HCT116 (cell line): ENCODE results near the gene FAM193B. TPM values are rescaled to one million over a fixed set of nuclear protein-coding genes. Genes with fewer than 3 reads are reported as not detected.

Experiments
- ATAC-seq: fragments of 200-7000 bp; cut with Tn5 transposase; 2 replicates; pipeline ENCODE4 v1.9.1; 2020; ENCODE audit warnings: mild to moderate bottlenecking, moderate library complexity
- BruUV-seq: library from RNA; stranded (reverse); fragments of 400-500 nt; replicated peaks from 2 replicates; lab custom pipeline; 2021; lab: Mats Ljungman, UMichigan
- CTCF ChIA-PET: fragments of 300-600 bp; sonication (Branson Sonifier 250); formaldehyde crosslinking; loops from one replicate; lab custom pipeline; 2021; ENCODE audit warnings: antibody characterized with exemption; lab: Charles Lee
- POLR2A ChIA-PET: fragments of 300-600, 350-600 bp; sonication (Branson Sonifier 250); formaldehyde crosslinking; loops from one replicate; lab custom pipeline; 2021; ENCODE audit warnings: antibody characterized with exemption; lab: Charles Lee
- RAD21 ChIA-PET, 2 experiments: fragments of 300-600 bp; sonication (Branson Sonifier 250); formaldehyde crosslinking; loops; one replicate each; lab custom pipeline; 2023; ENCODE audit warnings: low total read pairs in 2 of 2; ENCODE audit not compliant: uncharacterized antibody in 2 of 2, unreplicated experiment in 2 of 2, low non-redundant PET in 1 of 2; lab: Charles Lee
- DNase-seq: peaks from one replicate; pipeline ENCODE4 v3.0.0-alpha.2; 2010; ENCODE audit warnings: low read depth, low spot score
- H2AFZ ChIP-seq: fragments of 200-600 bp; shearing (Covaris generic), sonication (generic); 2 replicates; pipeline ENCODE4 v1.6.1; 2017; ENCODE audit warnings: low read depth, mixed run types, mixed read lengths, antibody characterized with exemption, low read length; ENCODE audit not compliant: poor library complexity, severe bottlenecking
- H3K27ac ChIP-seq: 2 replicates; pipeline ENCODE4 v1.5.1; 2012; ENCODE audit warnings: low read depth, low read length
- H3K27me3 ChIP-seq: fragments of 200-600 bp; sonication (generic); 2 replicates; pipeline ENCODE4 v1.6.1; 2016; ENCODE audit warnings: mixed run types, low read length, mixed read lengths; ENCODE audit not compliant: insufficient read depth
- H3K36me3 ChIP-seq, 2 experiments: fragments of 200-500 bp in 1 of 2; fragments of 200-600 bp in 1 of 2; sonication (Bioruptor generic) in 1 of 2; sonication (generic) in 1 of 2; 2 replicates each; pipeline versions ENCODE4 v1.5.1 to v1.6.1; 2014 to 2016; ENCODE audit warnings: low read length in 2 of 2, inconsistent platforms in 1 of 2, mixed read lengths in 1 of 2, mixed run types in 1 of 2; ENCODE audit not compliant: insufficient read depth in 2 of 2, control insufficient read depth in 1 of 2
- H3K4me1 ChIP-seq, 2 experiments: fragments of 200-600 bp in 1 of 2; sonication (generic) in 1 of 2; 2 replicates each; pipeline versions ENCODE4 v1.5.1 to v1.6.1; 2012 to 2017; ENCODE audit warnings: low read length in 2 of 2, inconsistent platforms in 1 of 2, mild to moderate bottlenecking in 1 of 2, mixed read lengths in 1 of 2, mixed run types in 1 of 2, moderate library complexity in 1 of 2; ENCODE audit not compliant: insufficient read depth in 2 of 2, control insufficient read depth in 1 of 2
- H3K4me2 ChIP-seq: fragments of 200-600 bp; sonication (generic); 2 replicates; pipeline ENCODE4 v1.6.1; 2017; ENCODE audit warnings: mixed run types, low read length, mixed read lengths
- H3K4me3 ChIP-seq, 2 experiments: fragments of 200-600 bp in 1 of 2; sonication (generic) in 1 of 2; replicated peaks in 1 of 2; 2 replicates each; pipeline ENCODE4 v1.5.1; 2011 to 2016; ENCODE audit warnings: low read length in 2 of 2, control low read depth in 1 of 2, low read depth in 1 of 2, mild to moderate bottlenecking in 1 of 2, mixed read lengths in 1 of 2, mixed run types in 1 of 2
- H3K79me2 ChIP-seq: fragments of 200-600 bp; sonication (generic); 2 replicates; pipeline ENCODE4 v1.6.1; 2017; ENCODE audit warnings: mild to moderate bottlenecking, mixed run types, low read length, moderate library complexity, mixed read lengths; ENCODE audit not compliant: insufficient read depth
- H3K9ac ChIP-seq: fragments of 200-600 bp; sonication (generic); 2 replicates; pipeline ENCODE4 v1.6.1; 2016; ENCODE audit warnings: low read length, mixed read lengths
- H3K9me2 ChIP-seq: fragments of 200-600 bp; sonication (generic), shearing (Covaris generic); 2 replicates; pipeline ENCODE4 v1.6.1; 2017; ENCODE audit warnings: mixed run types, mild to moderate bottlenecking, moderate library complexity; ENCODE audit not compliant: insufficient read depth
- H3K9me3 ChIP-seq, 2 experiments: fragments of 200-500 bp in 1 of 2; fragments of 200-600 bp in 1 of 2; sonication (Bioruptor generic) in 1 of 2; sonication (generic) in 1 of 2; 2 replicates each; pipeline ENCODE4 v1.6.1; 2014 to 2017; ENCODE audit warnings: low read length in 2 of 2, mixed read lengths in 2 of 2, inconsistent platforms in 1 of 2, low read depth in 1 of 2, mild to moderate bottlenecking in 1 of 2, mixed run types in 1 of 2, moderate library complexity in 1 of 2; ENCODE audit not compliant: control insufficient read depth in 1 of 2, insufficient read depth in 1 of 2
- H4K20me1 ChIP-seq: fragments of 200-600 bp; sonication (generic), shearing (Covaris generic); 2 replicates; pipeline ENCODE4 v1.6.1; 2017; ENCODE audit warnings: mixed run types, mild to moderate bottlenecking, moderate library complexity; ENCODE audit not compliant: insufficient read depth
- CEBPB ChIP-seq: IDR thresholded peaks from 2 replicates; pipeline ENCODE4 v1.6.1; 2012; ENCODE audit warnings: low read depth
- CTCF ChIP-seq, 3 experiments: fragments of 200-600 bp in 1 of 3; sonication (generic) in 1 of 3; IDR thresholded peaks in 2 of 3; conservative IDR thresholded peaks in 1 of 3; 2 replicates each; pipeline ENCODE4 v1.5.1; 2012 to 2017; ENCODE audit warnings: low read depth in 2 of 3, low read length in 2 of 3, antibody characterized with exemption in 1 of 3, borderline replicate concordance in 1 of 3, control low read depth in 1 of 3, mild to moderate bottlenecking in 1 of 3, mixed read lengths in 1 of 3, mixed run types in 1 of 3, moderate library complexity in 1 of 3; ENCODE audit not compliant: insufficient read depth in 1 of 3
- EZH2phosphoT487 ChIP-seq: fragments of 200-600 bp; IDR thresholded peaks from 2 replicates; pipeline ENCODE4 v1.6.1; 2018; ENCODE audit warnings: antibody characterized with exemption, borderline replicate concordance
- JUND ChIP-seq: IDR thresholded peaks from 2 replicates; pipeline ENCODE4 v1.6.1; 2012
- MAX ChIP-seq: IDR thresholded peaks from 2 replicates; pipeline ENCODE4 v1.6.1; 2012
- POLR2A ChIP-seq: IDR thresholded peaks from 2 replicates; pipeline ENCODE4 v1.7.0; 2011; ENCODE audit warnings: borderline replicate concordance; ENCODE audit not compliant: insufficient read depth, insufficient read length; ENCODE audit errors: extremely low read depth
- RAD21 ChIP-seq: IDR thresholded peaks from 2 replicates; pipeline ENCODE4 v1.6.1; 2012; ENCODE audit warnings: low read depth, mild to moderate bottlenecking
- SRF ChIP-seq: IDR thresholded peaks from 2 replicates; pipeline ENCODE4 v1.6.1; 2012; ENCODE audit warnings: low read depth
- TCF7L2 ChIP-seq: IDR thresholded peaks from 2 replicates; pipeline ENCODE4 v1.7.0; 2011; ENCODE audit warnings: borderline replicate concordance, inconsistent platforms; ENCODE audit not compliant: insufficient read depth, insufficient read length; ENCODE audit errors: extremely low read depth
- YY1 ChIP-seq: IDR thresholded peaks from 2 replicates; pipeline ENCODE4 v1.6.1; 2011; ENCODE audit warnings: low read length, low read depth, moderate library complexity, mild to moderate bottlenecking; ENCODE audit not compliant: insufficient replicate concordance; ENCODE audit errors: extremely low read depth
- ZBTB33 ChIP-seq: IDR thresholded peaks from 2 replicates; pipeline ENCODE4 v1.6.1; 2011; ENCODE audit warnings: mild to moderate bottlenecking, low read length, moderate library complexity; ENCODE audit not compliant: insufficient replicate concordance; ENCODE audit errors: extremely low read depth
- ZFX ChIP-seq: fragments of 450-650 bp; IDR thresholded peaks from 2 replicates; pipeline ENCODE4 v1.6.1; 2017
- intact Hi-C: fragments of 100-400 bp; cut with micrococcal nuclease; formaldehyde crosslinking; loops from 2 replicates; pipeline ENCODE4 v1.10.0; 2022
- total RNA-seq: library from RNA; stranded (reverse); gene quantifications from one replicate; pipeline ENCODE4 v1.2.1, GENCODE V29; 2021; ENCODE audit not compliant: unreplicated experiment

Gene FAM193B
- total RNA-seq, 1 experiment from 2014 or later = 54.0 TPM

GRCh38 chr5:177550122-177550521, 4.2 kb downstream of the FAM193B start:
- peaks cover 67% of the 10 kb centered on the region for H3K79me2 ChIP-seq
- H4K20me1 ChIP-seq = no peaks in the 10 kb centered on the region
- peaks cover 11 to 21% of the 10 kb centered on the region in 2 experiments; a peak in 3 of 4 replicates for H3K4me1 ChIP-seq
- no peaks in the 10 kb centered on the region for H3K9me3 ChIP-seq
- no peak for ATAC-seq
- no peak for DNase-seq
- POLR2A ChIA-PET = no interaction called here
- H3K27me3 ChIP-seq = no peaks in the 10 kb centered on the region
- H3K9me2 ChIP-seq = no peaks in the 10 kb centered on the region
- intact Hi-C loops = no loop called here
- no peak overlapping the region for H3K9ac ChIP-seq
- no peak overlapping the region for H3K4me3 ChIP-seq
- H3K27ac ChIP-seq = no peak overlapping the region
- RAD21 ChIA-PET = no interaction called here
- no peak overlapping the region for H2AFZ ChIP-seq
- H3K4me2 ChIP-seq = no peak overlapping the region
- TF ChIP-seq EZH2phosphoT487 (no peak), RAD21 (no peak), MAX (no peak), JUND (no peak)
- H3K36me3 ChIP-seq = peaks cover 0 to 4% of the 10 kb centered on the region in 2 experiments; a peak in 1 of 4 replicates
- no TSS peak for BruUV-seq
- CTCF ChIA-PET = no interaction called here

GRCh38 chr5:177548495-177548894, 5.9 kb downstream of the FAM193B start:
- H3K4me3 ChIP-seq = no peak overlapping the region
- ChIA-PET POLR2A (no interaction called here), RAD21 (no interaction called here), CTCF (no interaction called here)
- H3K36me3 ChIP-seq = peaks cover 0 to 4% of the 10 kb centered on the region in 2 experiments; a peak in 1 of 4 replicates
- no peak overlapping the region for H2AFZ ChIP-seq
- intact Hi-C loops = no loop called here
- no peaks in the 10 kb centered on the region for H3K9me2 ChIP-seq
- H3K79me2 ChIP-seq = peaks cover 74% of the 10 kb centered on the region
- H3K4me2 ChIP-seq = no peak overlapping the region
- DNase-seq (no peak), ATAC-seq (no peak)
- H4K20me1 ChIP-seq = no peaks in the 10 kb centered on the region
- no peak overlapping the region for H3K9ac ChIP-seq
- H3K27me3 ChIP-seq = no peaks in the 10 kb centered on the region
- BruUV-seq = no TSS peak
- no peak overlapping the region for H3K27ac ChIP-seq
- H3K4me1 ChIP-seq = peaks cover 6 to 15% of the 10 kb centered on the region in 2 experiments; a peak in 3 of 4 replicates
- H3K9me3 ChIP-seq = no peaks in the 10 kb centered on the region
- TF ChIP-seq YY1 = no peak
- TF ChIP-seq SRF = no peak
- no peak for TF ChIP-seq POLR2A
- TF ChIP-seq CEBPB = no peak
- no peak for TF ChIP-seq TCF7L2
- no peak for TF ChIP-seq ZBTB33
- TF ChIP-seq RAD21 = no peak
- TF ChIP-seq JUND = no peak
- TF ChIP-seq CTCF (IDR thresholded peaks at IDR 0.05 in 2 of 3, conservative IDR thresholded peaks at IDR 0.05 in 1 of 3; ENCODE audit: borderline replicate concordance in 1 of 3, insufficient read depth in 1 of 3, low read depth in 2 of 3, low read length in 2 of 3) = no peak
- TF ChIP-seq ZFX = no peak
- no peak for TF ChIP-seq EZH2phosphoT487
